CD4-positive, alpha-beta T cell treated with Interleukin-10 for 1 hour (primary cell): ENCODE measurements around the gene IFITM10.

Source experiments
- DNase-seq: peaks from one replicate; pipeline ENCODE4 v3.0.0-alpha.2; 2020

Gene IFITM10

GRCh38 chr11:1750481-1750839 lies at the start of gene IFITM10:
Gene IFITM10 (minus strand): TSS chr11:1750595. CDS start chr11:1750442, 153 bp downstream.
- no peak for DNase-seq

- no peak for DNase-seq
These were observed 47.2 kb upstream of the IFITM10 start for GRCh38 chr11:1797391-1798125.

GRCh38 chr11:1796413-1797011 lies 46.1 kb upstream of the IFITM10 start:
- no peak for DNase-seq

DNA sequence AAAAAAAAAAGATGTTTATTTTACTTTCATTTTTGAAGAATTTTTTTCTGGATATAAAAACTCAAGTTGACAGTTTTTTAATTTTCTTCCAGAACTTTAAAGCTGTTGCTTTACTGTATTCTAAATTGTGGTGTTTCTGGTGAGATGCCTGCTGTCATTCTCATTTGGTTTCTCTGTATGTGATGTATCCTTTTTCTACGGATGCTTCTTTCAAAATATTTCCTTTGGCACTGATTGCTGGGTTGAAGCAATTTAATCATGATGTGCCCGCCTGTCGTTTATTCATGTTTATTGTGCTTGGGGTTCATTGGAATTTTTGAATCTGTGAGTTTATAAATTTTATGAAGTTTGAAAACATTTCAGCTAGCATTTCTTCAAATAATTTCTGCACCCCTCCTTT lies 42.7 kb upstream of the IFITM10 start:
- no peak for DNase-seq

GRCh38 chr11:1792461-1792860 lies 42.1 kb upstream of the IFITM10 start:
- DNase-seq = no peak

- DNase-seq = no peak
These were observed 41.5 kb upstream of the IFITM10 start for GRCh38 chr11:1791912-1792311.

DNA sequence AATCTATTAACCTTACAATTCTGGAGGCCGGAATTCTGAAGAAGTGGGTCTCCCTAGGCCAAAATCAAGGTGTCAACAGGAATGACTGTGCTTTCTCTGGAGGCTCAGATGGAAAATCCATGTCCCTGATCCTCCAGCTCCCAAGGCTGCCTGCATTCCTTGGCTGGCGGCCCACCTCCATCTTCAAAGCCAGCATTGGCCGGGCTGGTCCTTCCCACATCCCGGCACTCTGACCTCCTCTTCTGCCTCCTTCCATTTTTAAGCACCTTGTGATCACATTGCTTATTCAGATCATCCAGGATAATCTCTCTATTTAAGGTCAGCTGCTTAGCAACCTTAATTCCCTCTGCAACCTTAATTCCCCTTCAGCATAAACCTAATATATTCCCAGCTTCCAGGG lies 36.1 kb upstream of the IFITM10 start:
- no peak for DNase-seq

GRCh38 chr11:1785749-1786413 lies 35.5 kb upstream of the IFITM10 start:
- no peak for DNase-seq

DNA sequence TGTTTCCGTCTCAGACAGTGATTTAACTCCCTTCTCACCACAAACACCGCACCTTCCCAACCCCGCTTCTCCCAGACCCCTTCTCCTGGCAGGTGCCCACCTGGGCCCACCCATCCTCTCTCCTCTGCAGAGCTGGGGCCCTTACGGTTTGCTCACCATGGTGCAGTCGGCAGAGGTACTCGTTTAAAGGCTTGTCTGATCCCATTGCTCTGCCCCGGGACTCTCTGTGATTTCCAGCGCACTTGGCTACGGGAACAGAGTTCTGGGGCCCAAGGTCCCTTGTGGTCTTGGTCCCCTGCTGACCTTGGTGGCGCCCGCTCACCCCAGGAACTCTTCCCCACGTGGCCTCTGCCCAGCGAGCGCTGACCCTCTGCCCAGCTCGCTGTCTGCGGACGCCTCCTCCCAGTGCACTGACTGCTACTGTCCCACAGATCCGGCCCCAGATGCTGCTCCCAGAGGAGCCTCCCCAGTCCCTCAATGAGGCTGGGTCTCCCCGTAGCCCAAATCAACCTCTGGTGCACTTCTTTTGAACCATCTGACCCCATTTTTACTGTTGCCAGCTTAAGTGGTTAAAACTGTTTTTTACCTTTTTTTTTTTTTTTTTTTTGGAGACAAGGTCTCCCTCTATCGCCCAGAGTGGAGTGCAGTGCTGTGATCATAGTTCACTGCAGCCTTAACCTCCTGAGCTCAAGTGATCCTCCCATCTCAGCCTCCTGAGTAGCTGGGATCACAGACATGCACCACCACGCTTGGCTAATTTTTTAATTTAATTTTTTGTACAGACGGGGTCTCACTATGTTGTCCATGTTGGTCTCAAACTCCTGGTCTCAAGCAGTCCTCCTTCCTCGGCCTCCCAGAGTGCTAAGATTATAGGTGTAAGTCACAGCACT lies 34.6 kb upstream of the IFITM10 start:
- DNase-seq = no peak

DNA sequence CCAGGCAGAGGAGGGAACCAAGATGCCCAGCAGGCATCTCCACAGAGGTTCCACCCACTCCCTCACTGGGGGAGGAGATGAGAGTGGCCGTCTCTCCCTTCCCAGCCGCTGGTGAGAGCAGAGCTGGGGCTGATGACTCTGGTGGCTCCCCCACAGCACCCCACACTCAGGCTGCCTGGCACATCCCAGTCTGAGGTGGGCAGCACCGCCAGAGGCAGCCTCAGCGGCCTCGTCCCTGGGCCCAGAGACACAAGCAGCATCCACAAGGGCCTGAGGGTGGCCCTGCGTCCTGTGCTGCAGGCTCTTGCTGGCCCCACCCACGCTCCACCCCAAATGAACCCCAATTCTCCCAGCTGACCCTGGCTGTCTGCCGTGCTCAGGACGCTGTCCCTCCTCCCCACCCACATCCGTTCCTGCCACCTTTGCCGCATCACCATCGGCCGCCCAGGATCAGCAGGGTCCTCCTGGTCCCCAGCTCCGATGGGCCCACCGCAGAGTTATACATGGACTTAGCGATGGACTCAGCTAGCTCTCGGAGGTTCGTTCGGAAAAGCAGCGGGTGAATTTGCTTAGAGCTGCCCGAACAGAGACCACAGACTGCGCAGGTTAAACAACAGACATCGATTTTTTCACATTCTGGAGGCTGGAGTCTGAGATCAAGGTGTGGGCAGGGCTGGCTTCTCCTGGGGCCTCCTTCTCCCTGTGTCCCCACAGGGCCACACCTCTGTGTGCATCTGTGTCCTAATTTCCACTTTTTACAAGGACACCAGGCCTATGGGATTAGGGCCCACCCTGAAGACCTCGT lies 33.5 kb upstream of the IFITM10 start:
- DNase-seq = no peak

DNA sequence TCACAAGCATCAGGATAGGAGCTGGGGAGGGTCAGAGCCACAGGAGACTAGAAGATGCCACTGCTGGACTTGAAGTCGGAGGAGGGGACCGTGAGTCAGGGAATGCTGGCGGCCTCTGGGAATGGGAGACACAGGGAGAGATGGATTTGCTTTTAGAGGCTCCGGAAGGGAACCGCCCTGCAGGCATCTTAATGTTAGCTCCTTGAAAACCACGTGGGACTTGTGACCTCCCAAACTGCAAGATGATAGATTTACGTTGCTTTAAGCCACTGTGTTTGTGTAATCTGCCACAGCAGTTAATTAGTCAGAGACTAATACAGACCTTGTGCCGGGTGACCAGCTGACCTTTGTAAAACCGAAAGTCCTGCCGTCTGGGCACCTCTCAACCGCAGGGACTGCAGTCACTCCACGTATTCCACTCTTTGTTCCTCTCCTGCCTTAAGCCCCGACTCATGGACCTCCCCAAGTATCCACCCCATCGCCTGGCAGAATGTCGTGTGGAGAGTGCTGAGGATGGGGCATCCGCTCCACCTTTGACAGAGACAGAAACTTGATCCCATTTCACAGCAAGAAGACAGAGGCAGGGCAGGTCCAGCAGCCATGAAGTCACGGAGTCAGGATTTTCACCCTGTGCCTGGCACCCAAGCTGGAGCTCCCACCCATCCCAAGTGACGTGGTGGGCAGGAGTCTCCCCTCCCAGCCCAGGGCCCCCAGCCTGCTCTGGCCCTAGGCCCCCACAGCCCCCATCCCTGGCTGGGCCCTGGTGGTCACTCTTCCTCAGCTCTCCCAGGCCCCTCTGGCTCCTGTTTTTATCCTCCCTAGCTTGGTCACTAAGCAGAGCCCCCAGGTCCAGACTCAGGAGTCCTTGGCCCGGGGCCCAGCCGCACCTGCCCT lies 32.7 kb upstream of the IFITM10 start:
- no peak for DNase-seq

- no peak for DNase-seq
These were observed 31.7 kb upstream of the IFITM10 start for GRCh38 chr11:1782031-1782590.

DNA sequence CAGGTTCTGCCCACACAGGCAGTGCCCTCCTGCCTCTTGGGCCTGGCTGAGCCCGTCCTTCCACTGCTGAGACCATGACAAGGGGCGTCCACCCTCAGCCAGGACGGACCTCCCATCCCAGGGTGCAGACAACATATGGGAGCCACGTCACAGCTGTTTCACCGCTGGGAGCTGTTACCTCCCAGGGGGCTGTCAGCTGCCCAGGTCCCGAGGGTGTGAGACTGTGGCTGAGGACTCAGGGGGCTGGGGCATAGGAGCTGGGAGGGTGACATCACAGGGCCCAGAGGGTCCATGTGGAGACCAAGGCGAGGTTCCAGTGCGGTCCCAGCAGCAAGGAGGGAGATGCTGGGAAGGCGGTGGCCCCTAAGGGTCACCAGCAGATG lies 31.2 kb upstream of the IFITM10 start:
- DNase-seq = no peak

DNA sequence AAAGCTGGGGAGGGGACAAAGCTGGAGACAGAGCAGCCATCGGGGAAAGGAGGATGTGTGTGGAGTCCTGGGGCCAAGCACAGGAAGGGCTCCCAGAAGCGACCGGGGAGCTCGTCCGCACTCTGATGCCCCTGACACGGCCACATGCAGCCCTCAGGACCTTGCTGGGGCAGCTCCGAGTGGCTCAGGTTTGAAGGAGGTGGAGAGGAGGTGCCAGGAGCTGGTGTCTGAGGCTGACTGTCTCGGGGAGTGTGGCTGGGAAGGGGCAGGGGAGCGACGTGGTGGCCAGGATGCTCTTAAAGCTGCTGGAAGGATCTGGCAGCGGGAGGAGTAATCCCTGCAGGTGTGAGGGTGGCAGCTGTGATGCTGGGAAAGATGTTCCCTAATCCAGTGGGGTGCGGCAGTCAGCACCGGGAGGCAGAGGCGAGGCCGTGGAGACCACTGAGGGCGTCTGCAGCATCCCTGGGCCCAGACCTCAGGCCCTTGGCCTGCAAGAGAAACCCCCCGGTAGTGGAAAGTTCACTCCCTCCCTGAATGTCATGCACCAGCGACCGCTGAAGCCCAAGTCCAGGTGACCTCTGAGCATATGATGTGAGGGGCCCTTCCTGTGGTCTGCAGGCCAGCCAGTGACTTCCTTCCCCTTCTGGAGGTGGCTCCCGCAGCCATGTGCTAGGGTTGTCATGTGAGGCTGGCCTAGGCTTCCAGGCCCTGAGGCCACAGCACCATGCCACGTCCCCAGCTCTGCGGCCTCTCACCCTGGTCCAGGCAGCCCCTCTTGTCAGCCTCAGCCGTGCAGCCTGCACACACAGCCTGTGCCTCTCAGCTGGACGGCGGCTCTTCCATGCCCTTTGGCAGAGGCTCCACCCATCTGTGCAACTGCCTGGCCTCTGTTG lies 30.6 kb upstream of the IFITM10 start:
- no peak for DNase-seq

DNA sequence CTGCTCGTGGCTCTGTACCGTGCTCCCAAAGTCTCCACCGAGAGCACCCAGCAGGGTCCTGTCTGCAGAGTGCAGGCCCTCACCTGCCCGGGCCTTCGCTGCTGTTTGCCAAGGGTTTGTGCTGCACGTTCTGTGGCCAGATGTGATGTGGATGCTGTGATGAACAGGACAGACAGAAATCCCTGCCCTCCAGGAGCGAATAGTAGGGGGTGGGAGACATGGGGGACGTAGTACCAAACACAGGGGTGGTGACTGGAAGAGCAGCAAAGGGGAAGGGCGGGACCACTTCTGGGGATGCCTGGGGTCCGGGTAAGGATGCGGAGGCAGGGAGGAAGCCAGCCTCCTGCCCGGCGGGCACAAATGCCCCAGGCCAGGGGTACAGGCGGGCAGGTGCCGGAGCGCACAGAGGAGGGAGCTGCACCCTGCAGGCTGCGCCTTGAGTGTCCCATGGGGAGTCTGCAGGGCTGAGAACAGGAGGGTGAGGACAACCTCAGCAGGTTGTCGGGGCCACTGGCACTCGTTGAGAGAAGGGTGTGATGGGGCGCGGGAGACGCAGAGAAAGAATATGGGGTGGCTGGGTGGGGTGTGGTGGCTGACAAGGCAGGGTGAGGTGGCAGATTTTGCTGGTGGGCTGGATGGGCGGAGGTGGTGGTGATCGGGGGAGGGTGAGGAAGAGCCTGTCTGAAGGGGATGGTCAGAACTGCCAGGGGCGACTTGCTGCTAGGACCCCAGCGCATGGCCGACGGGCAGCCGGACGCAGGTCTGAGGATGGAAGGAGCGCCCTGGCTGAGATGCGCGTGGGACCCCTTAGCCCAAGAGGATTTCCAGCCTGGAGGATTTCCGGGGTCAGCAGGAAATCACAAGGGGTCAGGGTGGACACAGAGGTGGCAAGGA lies 29.7 kb upstream of the IFITM10 start:
- no peak for DNase-seq

DNA sequence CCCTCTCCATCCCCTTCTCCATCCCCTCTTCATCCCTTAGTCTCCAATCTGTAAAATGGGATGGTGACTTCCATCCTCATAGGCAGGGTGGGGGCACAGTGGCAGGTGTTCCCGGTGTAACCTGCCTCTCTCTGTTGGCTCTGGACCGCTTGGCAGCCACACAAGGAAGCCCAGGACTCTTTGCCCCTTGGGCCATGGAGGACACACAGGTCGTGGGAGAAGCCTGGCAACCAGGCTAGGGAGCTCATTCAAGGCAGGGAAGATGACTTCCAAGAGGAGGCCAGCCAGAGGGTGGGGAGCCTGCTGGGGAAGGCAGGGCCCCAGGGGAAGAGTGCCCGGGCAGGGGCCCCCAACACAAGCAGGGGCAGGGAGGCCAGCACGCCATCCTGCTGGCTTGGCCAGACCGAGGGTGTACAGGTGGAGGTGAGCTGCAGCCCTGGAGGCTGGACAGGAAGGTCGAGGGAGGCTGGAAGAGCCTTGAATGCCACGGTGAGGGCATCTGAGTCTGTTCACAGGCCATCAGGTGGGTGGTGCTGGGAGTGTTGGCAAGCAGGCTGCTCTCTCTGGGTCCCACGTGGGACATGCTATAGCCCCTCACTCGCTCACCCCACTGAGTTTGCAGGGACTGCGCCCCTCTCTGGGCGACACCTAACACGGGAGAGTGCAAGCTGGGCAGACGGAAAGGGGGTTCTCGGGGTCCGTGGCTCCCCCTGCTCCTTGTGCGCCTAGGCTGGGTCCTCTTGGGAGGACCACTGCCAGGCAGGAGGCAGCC lies 28.8 kb upstream of the IFITM10 start:
- DNase-seq = no peak

DNA sequence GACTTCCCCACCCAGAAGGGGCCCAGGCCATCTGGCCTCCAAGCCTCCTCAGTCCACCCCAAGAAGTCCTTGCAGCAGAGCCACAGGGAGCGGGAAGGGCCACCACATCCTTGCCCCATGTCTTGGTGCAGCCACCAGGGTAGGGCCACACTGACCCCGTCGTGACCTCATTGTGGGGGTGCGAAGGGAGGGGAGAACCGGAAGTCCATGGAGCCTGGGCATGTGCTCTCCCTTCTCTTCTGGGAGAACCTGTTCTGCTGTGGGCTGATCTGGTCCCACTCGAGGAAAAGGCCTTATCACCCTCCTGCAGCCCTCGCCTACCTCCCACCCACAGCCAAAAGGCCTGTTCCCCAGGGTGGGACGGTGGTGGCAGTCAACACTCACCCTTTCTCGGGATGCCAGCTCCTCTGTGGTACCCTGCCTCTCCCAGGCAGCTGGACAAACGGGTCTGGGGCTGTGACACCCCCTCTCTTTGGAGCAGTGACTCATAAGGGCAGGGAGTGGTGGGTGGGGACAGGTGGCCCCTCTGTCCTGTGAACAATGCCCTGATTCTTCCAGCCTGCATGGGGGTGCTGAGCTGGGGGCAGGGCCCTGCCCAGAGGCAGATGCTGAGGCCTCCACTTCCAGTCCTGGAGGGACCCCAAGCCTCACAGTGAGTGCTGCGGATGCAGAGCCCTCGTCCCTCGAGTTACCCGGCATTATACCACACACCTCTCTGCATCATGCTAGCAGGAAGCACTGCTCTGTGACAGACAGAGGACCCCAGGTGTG lies 27.9 kb upstream of the IFITM10 start:
- DNase-seq = no peak
